Liver (tissue), 3 donors: Measurements from ENCODE around the gene FAM210B.

ENCODE experiments used
- EGR1 ChIP-seq, 2 donors: IDR thresholded peaks; 2 replicates each; pipeline ENCODE4 v1.6.1; 2016 to 2018; ENCODE audit warnings: antibody characterized with exemption in 2 of 2, low read depth in 2 of 2
- JUND ChIP-seq, 2 donors: IDR thresholded peaks; 2 replicates each; pipeline ENCODE4 v1.6.1; 2016; ENCODE audit warnings: antibody characterized with exemption in 2 of 2
- MAX ChIP-seq: IDR thresholded peaks from 2 replicates; pipeline ENCODE4 v1.6.1; 2016; ENCODE audit warnings: antibody characterized with exemption
- RAD21 ChIP-seq, 2 donors: IDR thresholded peaks; 2 replicates each; pipeline ENCODE4 v1.6.1; 2016; ENCODE audit warnings: antibody characterized with exemption in 2 of 2, mild to moderate bottlenecking in 2 of 2
- REST ChIP-seq: IDR thresholded peaks from 2 replicates; pipeline ENCODE4 v1.6.1; 2016; ENCODE audit warnings: antibody characterized with exemption, mild to moderate bottlenecking
- SP1 ChIP-seq: IDR thresholded peaks from 2 replicates; pipeline ENCODE4 v1.6.1; 2018; ENCODE audit warnings: antibody characterized with exemption, mild to moderate bottlenecking
- TAF1 ChIP-seq: conservative IDR thresholded peaks from 2 replicates; pipeline ENCODE4 v1.6.1; 2016; ENCODE audit warnings: antibody characterized with exemption, mild to moderate bottlenecking
- YY1 ChIP-seq: IDR thresholded peaks from 2 replicates; pipeline ENCODE4 v1.6.1; 2016; ENCODE audit warnings: antibody characterized with exemption, mild to moderate bottlenecking
- ZBTB33 ChIP-seq: IDR thresholded peaks from 2 replicates; pipeline ENCODE4 v1.6.1; 2016; ENCODE audit warnings: antibody characterized with exemption
- TF ChIP-seq, protein P1 (sequence below): IDR thresholded peaks from 2 replicates; pipeline ENCODE4 v1.6.1; 2016; ENCODE audit warnings: antibody characterized with exemption
- TF ChIP-seq, protein P2 (sequence below): fragments of 150-350 bp; IDR thresholded peaks from 2 replicates; pipeline ENCODE4 v1.5.1; 2017; ENCODE audit warnings: improper control_type of control experiment, low read depth, low read length; ENCODE audit not compliant: missing input control
- donor health status: healthy.
- donor health status: healthy.

- TF ChIP-seq SP1 (no peak), TAF1 (no peak), MAX (no peak), JUND (IDR thresholded peaks at IDR 0.05) (no peak), YY1 (no peak), REST (no peak), RAD21 (IDR thresholded peaks at IDR 0.05) (no peak), EGR1 (IDR thresholded peaks at IDR 0.05; ENCODE audit: low read depth in 2 of 2) (no peak), ZBTB33 (no peak)
- TF ChIP-seq, protein P1, sequence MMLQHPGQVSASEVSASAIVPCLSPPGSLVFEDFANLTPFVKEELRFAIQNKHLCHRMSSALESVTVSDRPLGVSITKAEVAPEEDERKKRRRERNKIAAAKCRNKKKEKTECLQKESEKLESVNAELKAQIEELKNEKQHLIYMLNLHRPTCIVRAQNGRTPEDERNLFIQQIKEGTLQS, result no peak
- TF ChIP-seq, protein P2, sequence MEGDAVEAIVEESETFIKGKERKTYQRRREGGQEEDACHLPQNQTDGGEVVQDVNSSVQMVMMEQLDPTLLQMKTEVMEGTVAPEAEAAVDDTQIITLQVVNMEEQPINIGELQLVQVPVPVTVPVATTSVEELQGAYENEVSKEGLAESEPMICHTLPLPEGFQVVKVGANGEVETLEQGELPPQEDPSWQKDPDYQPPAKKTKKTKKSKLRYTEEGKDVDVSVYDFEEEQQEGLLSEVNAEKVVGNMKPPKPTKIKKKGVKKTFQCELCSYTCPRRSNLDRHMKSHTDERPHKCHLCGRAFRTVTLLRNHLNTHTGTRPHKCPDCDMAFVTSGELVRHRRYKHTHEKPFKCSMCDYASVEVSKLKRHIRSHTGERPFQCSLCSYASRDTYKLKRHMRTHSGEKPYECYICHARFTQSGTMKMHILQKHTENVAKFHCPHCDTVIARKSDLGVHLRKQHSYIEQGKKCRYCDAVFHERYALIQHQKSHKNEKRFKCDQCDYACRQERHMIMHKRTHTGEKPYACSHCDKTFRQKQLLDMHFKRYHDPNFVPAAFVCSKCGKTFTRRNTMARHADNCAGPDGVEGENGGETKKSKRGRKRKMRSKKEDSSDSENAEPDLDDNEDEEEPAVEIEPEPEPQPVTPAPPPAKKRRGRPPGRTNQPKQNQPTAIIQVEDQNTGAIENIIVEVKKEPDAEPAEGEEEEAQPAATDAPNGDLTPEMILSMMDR, result no peak
Measured at GRCh38 chr20:56324806-56325205, 34.0 kb upstream of the FAM210B start.
